Activated T-helper 1 cell treated with Interleukin-2 at 50 U/mL for 16 hours (primary cell): ENCODE data around the gene REEP2.
A peak's percentile ranks its signal among the peaks of the same experiment; 100 is the strongest.
"Not testable (repeated sequence)": the region's sequence is repeated elsewhere in the genome, so short reads cannot be mapped to it uniquely, and the experiment has no call there.

Experiments
- DNase-seq: peaks from one replicate; pipeline ENCODE4 v3.0.0-alpha.2; 2020; ENCODE audit warnings: low read depth

Gene REEP2

DNA sequence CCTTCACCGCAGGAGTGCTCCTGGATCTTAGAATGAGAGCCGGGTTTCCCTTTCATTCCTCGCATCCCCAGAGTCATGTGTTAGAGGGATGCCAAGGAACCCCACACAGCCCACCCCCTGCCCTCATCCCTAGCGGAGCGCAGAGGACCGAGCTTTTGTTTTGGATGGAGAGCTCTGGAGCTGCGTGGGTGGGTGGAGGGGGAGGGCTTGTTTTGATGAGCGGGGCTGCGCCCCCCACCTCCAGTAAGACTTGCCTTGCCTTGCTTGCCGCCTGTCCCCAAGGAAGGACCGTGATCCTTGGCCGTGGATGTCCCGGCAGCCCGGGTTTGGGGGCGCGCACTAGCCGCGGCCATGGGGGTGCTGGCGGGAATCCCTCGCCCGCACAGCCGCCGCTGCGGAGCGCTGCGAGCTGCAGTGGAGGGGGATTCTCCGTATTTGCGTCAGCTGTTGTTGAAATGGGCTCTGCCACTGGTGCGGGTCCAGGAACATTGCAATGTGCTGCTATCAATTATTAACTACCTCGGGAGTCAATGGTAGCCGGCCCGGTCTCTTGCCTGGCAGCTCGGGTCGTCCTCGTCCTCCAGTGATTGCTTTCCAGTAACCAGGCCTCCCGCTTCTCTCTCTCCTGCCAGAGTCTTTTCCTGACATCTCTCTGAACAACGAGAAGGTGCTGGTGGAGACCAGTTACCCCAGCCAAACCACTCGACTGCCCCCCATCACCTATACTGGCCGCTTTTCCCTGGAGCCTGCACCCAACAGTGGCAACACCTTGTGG is 27.5 kb downstream of the REEP2 start:
- no peak for DNase-seq

DNA sequence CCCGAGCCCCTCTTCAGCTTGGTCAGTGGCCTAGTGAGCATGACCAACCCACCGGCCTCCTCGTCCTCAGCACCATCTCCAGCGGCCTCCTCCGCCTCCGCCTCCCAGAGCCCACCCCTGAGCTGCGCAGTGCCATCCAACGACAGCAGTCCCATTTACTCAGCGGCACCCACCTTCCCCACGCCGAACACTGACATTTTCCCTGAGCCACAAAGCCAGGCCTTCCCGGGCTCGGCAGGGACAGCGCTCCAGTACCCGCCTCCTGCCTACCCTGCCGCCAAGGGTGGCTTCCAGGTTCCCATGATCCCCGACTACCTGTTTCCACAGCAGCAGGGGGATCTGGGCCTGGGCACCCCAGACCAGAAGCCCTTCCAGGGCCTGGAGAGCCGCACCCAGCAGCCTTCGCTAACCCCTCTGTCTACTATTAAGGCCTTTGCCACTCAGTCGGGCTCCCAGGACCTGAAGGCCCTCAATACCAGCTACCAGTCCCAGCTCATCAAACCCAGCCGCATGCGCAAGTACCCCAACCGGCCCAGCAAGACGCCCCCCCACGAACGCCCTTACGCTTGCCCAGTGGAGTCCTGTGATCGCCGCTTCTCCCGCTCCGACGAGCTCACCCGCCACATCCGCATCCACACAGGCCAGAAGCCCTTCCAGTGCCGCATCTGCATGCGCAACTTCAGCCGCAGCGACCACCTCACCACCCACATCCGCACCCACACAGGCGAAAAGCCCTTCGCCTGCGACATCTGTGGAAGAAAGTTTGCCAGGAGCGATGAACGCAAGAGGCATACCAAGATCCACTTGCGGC is 28.2 kb downstream of the REEP2 start:
- no peak for DNase-seq

DNA sequence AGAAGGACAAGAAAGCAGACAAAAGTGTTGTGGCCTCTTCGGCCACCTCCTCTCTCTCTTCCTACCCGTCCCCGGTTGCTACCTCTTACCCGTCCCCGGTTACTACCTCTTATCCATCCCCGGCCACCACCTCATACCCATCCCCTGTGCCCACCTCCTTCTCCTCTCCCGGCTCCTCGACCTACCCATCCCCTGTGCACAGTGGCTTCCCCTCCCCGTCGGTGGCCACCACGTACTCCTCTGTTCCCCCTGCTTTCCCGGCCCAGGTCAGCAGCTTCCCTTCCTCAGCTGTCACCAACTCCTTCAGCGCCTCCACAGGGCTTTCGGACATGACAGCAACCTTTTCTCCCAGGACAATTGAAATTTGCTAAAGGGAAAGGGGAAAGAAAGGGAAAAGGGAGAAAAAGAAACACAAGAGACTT is 28.9 kb downstream of the REEP2 start:
- DNase-seq = no peak

DNA sequence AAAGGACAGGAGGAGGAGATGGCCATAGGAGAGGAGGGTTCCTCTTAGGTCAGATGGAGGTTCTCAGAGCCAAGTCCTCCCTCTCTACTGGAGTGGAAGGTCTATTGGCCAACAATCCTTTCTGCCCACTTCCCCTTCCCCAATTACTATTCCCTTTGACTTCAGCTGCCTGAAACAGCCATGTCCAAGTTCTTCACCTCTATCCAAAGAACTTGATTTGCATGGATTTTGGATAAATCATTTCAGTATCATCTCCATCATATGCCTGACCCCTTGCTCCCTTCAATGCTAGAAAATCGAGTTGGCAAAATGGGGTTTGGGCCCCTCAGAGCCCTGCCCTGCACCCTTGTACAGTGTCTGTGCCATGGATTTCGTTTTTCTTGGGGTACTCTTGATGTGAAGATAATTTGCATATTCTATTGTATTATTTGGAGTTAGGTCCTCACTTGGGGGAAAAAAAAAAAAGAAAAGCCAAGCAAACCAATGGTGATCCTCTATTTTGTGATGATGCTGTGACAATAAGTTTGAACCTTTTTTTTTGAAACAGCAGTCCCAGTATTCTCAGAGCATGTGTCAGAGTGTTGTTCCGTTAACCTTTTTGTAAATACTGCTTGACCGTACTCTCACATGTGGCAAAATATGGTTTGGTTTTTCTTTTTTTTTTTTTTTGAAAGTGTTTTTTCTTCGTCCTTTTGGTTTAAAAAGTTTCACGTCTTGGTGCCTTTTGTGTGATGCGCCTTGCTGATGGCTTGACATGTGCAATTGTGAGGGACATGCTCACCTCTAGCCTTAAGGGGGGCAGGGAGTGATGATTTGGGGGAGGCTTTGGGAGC is 29.5 kb downstream of the REEP2 start:
- DNase-seq = no peak

- no peak for DNase-seq
Measured at GRCh38 chr5:138468966-138469539, 30.2 kb downstream of the REEP2 start.

DNA sequence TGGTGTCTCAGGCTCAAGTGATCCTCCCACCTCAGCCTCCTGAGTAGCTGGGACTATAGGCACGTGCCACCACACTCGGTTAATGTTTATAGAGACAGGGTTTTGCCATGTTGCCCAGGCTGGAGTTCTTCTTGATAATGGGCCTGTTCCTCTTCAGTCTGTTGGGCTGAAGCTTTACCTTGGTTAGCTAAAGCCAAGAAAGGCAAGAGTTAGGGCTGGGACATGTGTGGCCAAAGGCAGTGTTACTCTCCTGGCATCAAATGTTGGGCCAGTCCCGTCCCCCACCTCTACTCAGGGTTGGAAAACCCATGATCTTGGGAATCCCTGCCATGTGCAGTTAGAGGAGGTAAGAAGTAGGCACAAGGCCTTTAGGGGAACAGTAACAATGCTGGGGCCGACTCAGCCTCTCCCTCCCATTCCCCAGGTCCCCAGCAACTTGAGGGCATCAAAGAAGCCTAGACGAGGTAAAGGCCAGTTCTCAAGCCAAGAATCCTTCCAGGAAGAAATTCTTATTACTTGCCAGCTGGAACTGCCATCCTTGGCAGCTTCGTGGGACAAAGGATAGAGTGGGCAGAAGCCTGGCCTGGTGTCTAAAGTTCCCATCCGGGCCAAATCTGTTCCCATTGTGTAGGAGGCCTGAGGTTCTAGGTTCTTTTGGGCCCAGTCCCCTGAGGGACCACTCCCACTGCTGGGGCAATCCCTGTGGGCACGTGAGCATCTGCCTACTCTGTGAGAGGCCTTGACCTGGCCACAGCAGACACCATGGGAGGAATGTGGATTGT is 30.9 kb downstream of the REEP2 start:
- no peak for DNase-seq

DNA sequence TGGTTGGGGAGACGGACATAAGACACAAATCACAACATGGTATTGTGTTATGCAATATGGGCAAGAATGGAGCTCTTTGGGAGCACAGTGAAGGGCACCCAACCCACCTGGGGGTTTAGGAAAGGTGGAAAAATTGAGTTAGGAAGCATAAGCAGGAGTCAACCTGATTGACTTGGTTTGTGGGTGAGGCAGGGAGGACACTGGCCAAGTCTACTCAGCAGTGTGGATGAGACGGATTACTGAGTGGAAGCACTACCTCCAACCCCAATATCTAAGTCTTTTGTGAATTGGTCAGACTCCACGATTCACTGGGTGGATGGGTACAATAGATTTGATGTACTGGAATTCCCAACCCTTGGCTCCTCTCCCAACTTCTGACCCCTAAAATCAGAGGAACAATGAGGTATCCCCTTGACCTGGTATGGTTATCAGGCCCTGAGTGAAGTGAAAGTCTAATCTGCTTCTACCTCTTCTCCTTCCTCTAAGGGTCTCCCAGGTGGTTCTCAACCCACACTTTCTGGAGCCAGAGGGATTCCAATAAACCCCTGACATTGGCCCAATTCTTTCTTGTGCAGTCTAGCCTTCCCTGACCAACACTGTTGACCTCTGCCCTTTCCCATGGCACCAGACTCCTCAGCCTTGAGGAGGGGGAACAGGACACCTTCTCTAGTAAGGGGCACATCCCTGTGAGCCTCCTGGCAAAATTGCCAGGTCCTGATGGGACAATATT is 31.6 kb downstream of the REEP2 start:
- DNase-seq = no peak

DNA sequence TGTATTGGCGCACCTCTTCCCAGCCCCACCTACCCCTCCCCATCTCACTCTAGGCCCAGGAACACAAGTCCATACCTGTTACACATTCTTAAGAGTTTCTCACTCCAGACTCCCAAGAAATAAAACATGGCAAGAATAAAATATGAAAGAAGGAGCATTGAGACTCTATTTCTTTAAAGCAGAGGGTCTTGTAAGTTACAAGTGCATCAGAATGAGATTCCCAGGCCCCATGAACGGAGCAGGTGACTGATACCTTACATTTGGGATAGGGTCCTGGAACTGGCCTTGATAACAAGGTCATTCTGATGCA is 32.1 kb downstream of the REEP2 start:
- no peak for DNase-seq

- DNase-seq = no peak
Measured at GRCh38 chr5:138472353-138472752, 33.5 kb downstream of the REEP2 start.

DNA sequence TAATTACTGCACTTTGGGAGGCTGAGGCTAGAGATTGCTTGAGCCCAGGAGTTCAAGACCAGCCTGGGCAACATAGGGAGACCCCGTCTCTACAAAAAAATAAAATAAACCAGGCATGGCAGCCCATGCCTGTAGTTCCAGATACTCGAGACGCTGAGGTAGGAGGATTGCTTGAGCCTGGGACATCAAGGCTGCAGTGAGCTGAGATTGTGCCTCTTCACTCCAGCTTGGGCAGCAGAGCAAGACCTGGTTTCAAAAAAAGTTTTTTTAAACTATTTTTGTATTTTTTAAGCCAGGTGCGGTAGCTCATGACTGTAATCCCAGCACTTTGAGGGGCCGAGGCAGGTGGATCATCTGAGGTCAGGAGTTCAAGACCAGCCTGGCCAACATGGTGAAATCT is 34.3 kb downstream of the REEP2 start:
- DNase-seq = not testable (repeated sequence)

DNA sequence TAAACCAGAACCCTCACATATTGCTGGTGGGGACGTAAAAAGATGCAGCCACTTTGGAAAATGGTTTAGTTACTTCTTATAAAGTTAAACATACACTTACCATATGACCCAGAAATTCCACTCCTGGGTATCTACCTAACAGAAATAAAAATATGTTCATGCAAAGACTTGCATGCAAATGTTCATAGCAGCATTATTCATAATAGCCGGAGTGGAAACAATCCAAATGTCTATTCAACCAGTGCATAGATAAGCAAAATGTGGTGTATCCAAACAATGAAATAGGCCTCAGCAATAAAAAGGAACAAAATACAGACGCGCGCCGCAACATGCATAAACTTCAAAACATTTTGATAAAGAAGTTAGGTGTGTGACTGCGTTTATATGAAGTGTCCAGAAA is 38.1 kb downstream of the REEP2 start:
- no peak for DNase-seq

DNA sequence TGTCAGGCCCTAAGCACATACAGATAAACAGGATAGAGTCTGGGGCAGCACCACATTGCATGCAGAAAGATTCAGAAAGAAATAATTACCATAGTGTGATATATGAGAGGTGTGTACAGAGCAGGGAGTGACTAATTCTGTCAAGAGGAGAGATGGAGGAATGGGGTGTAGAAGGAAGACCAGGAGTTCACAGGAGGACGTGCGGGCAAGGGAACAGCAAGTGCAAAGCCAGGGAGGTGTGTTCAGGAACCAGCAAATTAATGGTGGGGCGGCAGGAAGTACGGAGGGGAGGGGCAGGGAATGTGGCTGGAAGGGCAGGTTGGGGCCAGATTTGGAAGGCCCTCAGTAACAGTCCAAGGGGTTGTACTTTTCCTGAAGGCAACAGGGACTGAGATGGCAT is 43.8 kb downstream of the REEP2 start:
- no peak for DNase-seq

- DNase-seq = no peak
Measured at GRCh38 chr5:138488481-138488945, 49.7 kb downstream of the REEP2 start.

GRCh38 chr5:138489683-138490061 is 50.8 kb downstream of the REEP2 start:
- DNase-seq = no peak

GRCh38 chr5:138490648-138491283 is 51.9 kb downstream of the REEP2 start:
- no peak for DNase-seq

DNA sequence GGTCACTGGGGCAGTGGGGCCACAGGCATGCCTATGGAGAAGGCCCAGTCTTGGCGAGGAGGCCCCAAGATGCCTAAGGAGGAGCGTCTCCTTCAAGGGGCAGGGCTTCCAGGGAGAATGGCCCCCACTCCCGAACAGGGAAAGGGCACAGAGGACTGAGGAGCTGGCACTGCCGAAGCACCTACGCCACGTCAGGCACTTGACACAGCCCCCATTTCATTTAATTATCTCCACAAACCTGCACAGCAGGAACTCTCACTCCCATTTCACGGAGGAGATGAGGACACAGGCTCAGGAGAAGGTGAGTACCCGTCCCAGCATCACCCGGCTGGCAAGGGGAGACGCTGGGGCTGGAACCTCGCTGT is 52.4 kb downstream of the REEP2 start:
- no peak for DNase-seq

DNA sequence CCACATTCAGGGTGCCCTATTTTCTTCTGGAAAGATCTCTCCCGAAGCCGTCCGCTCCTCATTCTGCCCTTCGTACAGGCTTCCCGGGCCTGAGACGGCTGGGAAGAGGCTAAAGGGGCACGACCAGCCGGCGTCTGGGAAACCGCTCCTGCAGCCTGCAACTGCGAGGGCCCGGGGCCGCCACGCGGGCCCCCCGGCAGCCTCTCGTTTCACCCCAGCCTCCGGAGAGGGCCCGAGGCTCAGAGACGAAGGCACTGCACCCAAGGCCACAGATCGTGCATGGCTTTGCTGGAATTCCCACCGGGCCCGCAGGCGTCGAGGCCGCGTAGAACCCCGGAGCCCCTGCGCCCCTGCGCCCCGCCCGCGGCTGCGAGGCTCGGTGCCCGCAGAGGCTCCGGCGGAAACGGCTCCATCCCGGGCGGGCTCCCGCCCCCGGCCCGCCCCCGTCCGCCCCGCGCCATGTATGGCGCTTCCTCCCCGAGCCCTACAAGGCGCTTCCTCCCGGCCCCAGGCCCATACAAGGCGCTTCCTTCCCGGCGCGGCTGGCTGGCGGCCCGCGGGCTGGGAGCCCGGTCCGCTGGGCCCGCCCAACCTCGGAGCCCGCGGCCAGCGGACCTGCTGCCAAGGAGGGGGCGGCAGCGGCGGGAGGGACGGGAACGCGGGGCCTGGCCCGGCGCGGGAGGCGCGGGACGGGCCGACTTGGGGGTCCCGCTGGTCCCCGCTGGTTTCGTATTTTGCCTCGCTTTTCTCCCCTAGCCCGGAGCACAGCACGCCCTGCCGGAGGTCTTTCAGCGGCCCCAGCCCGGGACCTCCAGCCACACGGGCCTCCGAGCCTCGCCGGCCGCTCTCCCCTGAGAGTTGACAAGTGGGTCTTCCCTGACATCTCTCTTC is 53.1 kb downstream of the REEP2 start:
- peak; percentile 77 for DNase-seq

DNA sequence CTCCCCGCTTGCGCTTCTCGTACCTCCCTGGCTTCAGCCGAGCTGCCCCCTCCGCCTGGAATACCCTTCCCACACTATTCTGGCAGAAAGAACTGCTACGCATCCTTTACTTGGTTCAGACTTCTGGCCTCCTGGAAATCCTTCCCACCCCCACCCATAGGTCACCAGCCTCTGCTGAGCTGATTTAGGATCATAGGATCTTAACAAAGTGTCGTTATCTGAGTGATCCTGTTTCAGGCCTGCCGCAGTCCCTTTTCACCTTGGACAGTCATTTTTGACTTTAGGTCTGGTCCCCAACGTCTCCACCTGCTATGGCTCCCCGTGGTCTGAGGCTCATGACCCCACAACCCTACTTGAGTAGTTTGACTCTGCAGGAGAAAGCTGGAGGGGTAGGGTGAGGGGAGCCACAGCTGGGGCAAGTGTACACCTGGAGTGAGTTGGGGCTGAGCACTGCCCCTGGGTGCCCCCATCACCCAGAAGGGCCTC is 53.7 kb downstream of the REEP2 start:
- DNase-seq = no peak

- DNase-seq = no peak
Measured at GRCh38 chr5:138495351-138495750, 56.5 kb downstream of the REEP2 start.
